K562 (cell line): ENCODE results near the gene ADAP1. TPM values are rescaled to one million over a fixed set of nuclear protein-coding genes. Genes with fewer than 3 reads are reported as not detected.
A peak's percentile ranks its signal among the peaks of the same experiment; 100 is the strongest.

ENCODE experiments used
- ATAC-seq: fragments of 200-7000 bp; cut with Tn5 transposase; 3 replicates; pipeline ENCODE4 v1.9.1; 2020; ENCODE audit warnings: moderate library complexity
- BruUV-seq: library from RNA; stranded (reverse); fragments of 400-500 nt; replicated peaks from 2 replicates; lab custom pipeline; 2021; lab: Mats Ljungman, UMichigan
- CTCF ChIA-PET: fragments of 300-600 bp; formaldehyde crosslinking; extraction: SDS; loops from one replicate; lab custom pipeline; 2021; ENCODE audit warnings: low intra/inter-chr PET ratio; lab: Yijun Ruan, JAX
- POLR2A ChIA-PET: fragments of 300-600, 350-650 bp; sonication (Branson Sonifier 250); formaldehyde crosslinking; extraction: SDS; loops from one replicate; lab custom pipeline; 2021; ENCODE audit warnings: antibody characterized with exemption, inconsistent platforms; lab: Yijun Ruan, JAX
- DNase-seq, 4 experiments: peaks; one replicate each; pipeline versions ENCODE4 v3.0.0 to v3.0.0-alpha.2; 2011 to 2018; ENCODE audit warnings: low spot score in 3 of 4, mixed read lengths in 3 of 4; ENCODE audit errors: extremely low read depth in 1 of 4
- FAIRE-seq: peaks from 2 replicates; lab custom pipeline; 2011; peaks lifted over from hg19 to GRCh38; lab: Jason Lieb, UNC
- H2AFZ ChIP-seq: 2 replicates; pipeline ENCODE4 v1.6.0; 2011; ENCODE audit warnings: low read depth, low read length, control low read depth, inconsistent platforms
- H3K27ac ChIP-seq: fragments of 200-600 bp; 3 replicates; pipeline ENCODE4 v1.8.0; 2011; ENCODE audit warnings: low read depth, mild to moderate bottlenecking, control low read depth, inconsistent platforms, low read length, moderate library complexity, mixed read lengths; ENCODE audit errors: extremely low read depth
- H3K27me3 ChIP-seq, 2 experiments: fragments of 300-600 bp in 1 of 2; 2 replicates in 1 of 2; 3 replicates in 1 of 2; pipeline versions ENCODE4 v1.6.0 to v1.8.0; 2011; ENCODE audit warnings: inconsistent platforms in 2 of 2, low read length in 2 of 2, mild to moderate bottlenecking in 1 of 2, mixed read lengths in 1 of 2, moderate library complexity in 1 of 2; ENCODE audit not compliant: control insufficient read depth in 2 of 2, insufficient read depth in 2 of 2
- H3K36me3 ChIP-seq: fragments of 300-600 bp; 3 replicates; pipeline ENCODE4 v1.8.0; 2011; ENCODE audit warnings: mild to moderate bottlenecking, low read length, inconsistent platforms; ENCODE audit not compliant: control insufficient read depth, insufficient read depth
- H3K4me1 ChIP-seq, 2 experiments: fragments of 200-600 bp in 1 of 2; replicated peaks in 1 of 2; 2 replicates in 1 of 2; 3 replicates in 1 of 2; pipeline versions ENCODE4 v1.5.1 to v1.8.0; 2011; ENCODE audit warnings: inconsistent platforms in 2 of 2, low read length in 2 of 2, mild to moderate bottlenecking in 1 of 2, mixed read lengths in 1 of 2, moderate library complexity in 1 of 2; ENCODE audit not compliant: control insufficient read depth in 2 of 2, insufficient read depth in 2 of 2
- H3K4me2 ChIP-seq: 2 replicates; pipeline ENCODE4 v1.6.1; 2011; ENCODE audit warnings: low read length, control low read depth, inconsistent platforms, mixed read lengths; ENCODE audit not compliant: insufficient read depth
- H3K4me3 ChIP-seq: fragments of 200-600 bp; sonication (generic), shearing (Covaris generic); 2 replicates; pipeline ENCODE4 v1.5.1; 2016; ENCODE audit warnings: control low read depth, inconsistent platforms
- H3K79me2 ChIP-seq: fragments of 200-600 bp; 3 replicates; pipeline ENCODE4 v1.8.0; 2011; ENCODE audit warnings: low read length, inconsistent platforms; ENCODE audit not compliant: control insufficient read depth, insufficient read depth
- H3K9ac ChIP-seq, 2 experiments: 2 replicates each; pipeline versions ENCODE4 v1.6.0 to v1.6.1; 2011; ENCODE audit warnings: low read depth in 2 of 2, low read length in 2 of 2, control low read depth in 1 of 2, inconsistent platforms in 1 of 2, mild to moderate bottlenecking in 1 of 2, mixed read lengths in 1 of 2; ENCODE audit not compliant: insufficient read depth in 1 of 2
- H3K9me1 ChIP-seq: one replicate; pipeline ENCODE4 v1.6.0; 2011; ENCODE audit warnings: inconsistent platforms, mild to moderate bottlenecking, low read length, moderate library complexity; ENCODE audit not compliant: control insufficient read depth, insufficient read depth
- H3K9me3 ChIP-seq: replicated peaks from 2 replicates; pipeline ENCODE4 v1.5.1; 2011; ENCODE audit warnings: low read depth, low read length, inconsistent platforms; ENCODE audit not compliant: control insufficient read depth, insufficient read depth
- H4K20me1 ChIP-seq: replicated peaks from 2 replicates; pipeline ENCODE4 v1.6.1; 2011; ENCODE audit warnings: low read length, inconsistent platforms, mixed read lengths; ENCODE audit not compliant: control insufficient read depth, insufficient read depth
- CEBPG ChIP-seq, 3 experiments: fragments of 200-800 bp in 1 of 3; sonication (Bioruptor generic) in 1 of 3; sonication (generic) in 1 of 3; formaldehyde crosslinking in 1 of 3; IDR thresholded peaks in 2 of 3; conservative IDR thresholded peaks in 1 of 3; 2 replicates each; pipeline versions ENCODE4 v1.6.1 to v1.8.0; 2016 to 2022; ENCODE audit warnings: missing compliant biosample characterization in 2 of 3, missing genetic modification characterization in 2 of 3, mild to moderate bottlenecking in 1 of 3, missing genetic modification reagents in 1 of 3
- CHD2 ChIP-seq: IDR thresholded peaks from 2 replicates; pipeline ENCODE4 v1.6.1; 2011; ENCODE audit warnings: low read depth, low read length
- DEAF1 ChIP-seq: fragments of 450-650 bp; formaldehyde crosslinking; IDR thresholded peaks from 2 replicates; pipeline ENCODE4 v1.4.0; 2020; ENCODE audit warnings: mild to moderate bottlenecking, moderate library complexity
- ID3 ChIP-seq, 2 experiments: fragments of 250-450 bp in 1 of 2; fragments of 450-650 bp in 1 of 2; sonication (Bioruptor Pico) in 1 of 2; IDR thresholded peaks; 2 replicates each; pipeline versions ENCODE4 v1.6.1 to v1.8.0; 2016 to 2021; ENCODE audit warnings: mild to moderate bottlenecking in 2 of 2, moderate library complexity in 2 of 2, missing compliant biosample characterization in 1 of 2, missing genetic modification characterization in 1 of 2
- MYC ChIP-seq, 2 experiments: fragments of 250-450 bp in 1 of 2; sonication (Bioruptor Pico) in 1 of 2; IDR thresholded peaks; 2 replicates each; pipeline versions ENCODE4 v1.5.1 to v1.6.1; 2012 to 2021; ENCODE audit warnings: low read depth in 2 of 2, borderline replicate concordance in 1 of 2, improper control_type of control experiment in 1 of 2, low read length in 1 of 2, mild to moderate bottlenecking in 1 of 2, moderate library complexity in 1 of 2
- NFE2L1 ChIP-seq: fragments of 450-650 bp; IDR thresholded peaks from 2 replicates; pipeline ENCODE4 v1.6.1; 2016; ENCODE audit warnings: missing genetic modification characterization, low read depth, mild to moderate bottlenecking, missing compliant biosample characterization, moderate library complexity, borderline replicate concordance
- POLR2G ChIP-seq: fragments of 200-400 bp; formaldehyde crosslinking; IDR thresholded peaks from 2 replicates; pipeline ENCODE4 v1.6.1; 2017; ENCODE audit warnings: low read depth, mild to moderate bottlenecking, antibody characterized with exemption, low read length, moderate library complexity
- RBFOX2 ChIP-seq: fragments of 200-400 bp; formaldehyde crosslinking; IDR thresholded peaks from 2 replicates; pipeline ENCODE4 v1.6.1; 2017; ENCODE audit warnings: low read depth, mild to moderate bottlenecking, low read length, moderate library complexity
- ZBTB7A ChIP-seq: IDR thresholded peaks from 2 replicates; pipeline ENCODE4 v1.6.1; 2011; ENCODE audit warnings: low read depth, mild to moderate bottlenecking, low read length, moderate library complexity, borderline replicate concordance; ENCODE audit not compliant: control insufficient read depth
- ZNF197 ChIP-seq: fragments of 200-800 bp; sonication (Bioruptor generic); IDR thresholded peaks from 2 replicates; pipeline ENCODE4 v1.6.1; 2016; ENCODE audit warnings: low read depth, missing genetic modification characterization, missing compliant biosample characterization
- ZNF507 ChIP-seq: conservative IDR thresholded peaks from 2 replicates; pipeline ENCODE4 v1.6.1; 2017; ENCODE audit warnings: missing genetic modification characterization, missing compliant biosample characterization
- WGBS: fragments of 100-300 bp; shearing (Covaris generic); methylation state at CpG from one replicate; pipeline ENCODE4 v1.1.6; 2016; ENCODE audit warnings: low coverage, mixed read lengths; ENCODE audit not compliant: insufficient coverage; ENCODE audit errors: missing lambda C conversion rate; 5-methylcytosine and 5-hydroxymethylcytosine counted together
- in situ Hi-C: fragments of 300-500 bp; cut with MboI; formaldehyde crosslinking; loops from 4 replicates; pipeline ENCODE4 v1.15.0; 2018; ENCODE audit warnings: inconsistent platforms, mixed read lengths
- intact Hi-C: fragments of 100-400 bp; cut with micrococcal nuclease; formaldehyde crosslinking; loops from 2 replicates; pipeline ENCODE4 v1.14.2; 2022
- polyA plus RNA-seq, 8 experiments: library from polyadenylated mRNA; depleted of rRNA in 4 of 8; stranded (reverse) in 5 of 8; unstranded in 3 of 8; fragments of >200 nt; fragmentation: Nextera tagmentation in 2 of 8; fragmentation: Illumina TruSeq in 1 of 8; extraction: Ambion mirVana in 2 of 8; extraction: Trizol in 1 of 8; gene quantifications; 2 replicates each; pipeline versions ENCODE4 v1.2.1 to v1.2.3, GENCODE V29; 2011 to 2014; ENCODE audit warnings: inconsistent platforms in 1 of 8, missing spikeins in 1 of 8
- total RNA-seq, 7 experiments: library from RNA; depleted of rRNA in 6 of 7; stranded (reverse); fragments of >200 nt in 6 of 7; fragmentation: Illumina TruSeq in 2 of 7; extraction: Trizol in 2 of 7; gene quantifications; 2 replicates each; pipeline versions ENCODE4 v1.2.1 to v1.2.3, GENCODE V29; 2011 to 2021; ENCODE audit warnings: low replicate concordance in 1 of 7

Gene ADAP1
- total and polyA plus RNA-seq, 9 of the 15 experiments (the other 6 are each of a cell fraction or from before 2014, with no cell fraction given), result 0.27 to 1.4 (median 0.52) TPM; not detected in 3

- POLR2A ChIA-PET, result interaction anchor here (1.1 kb wide), 1 partner anchor 13 kb away, joined by 3 read pairs; no protein-coding TSS in a partner anchor
- peaks cover 0 to 47% of the 10 kb centered on the region in 2 experiments; a peak in 2 of 5 replicates for H3K4me1 ChIP-seq
- no peaks in the 10 kb centered on the region for H3K9me3 ChIP-seq
- peaks cover 75% of the 10 kb centered on the region; the same call in 2 of the 3 replicates for H3K36me3 ChIP-seq
- no peak overlapping the region for H3K4me3 ChIP-seq
- no peak overlapping the region for H3K4me2 ChIP-seq
- peaks cover 30% of the 10 kb centered on the region for H4K20me1 ChIP-seq
- WGBS, result 96% methylated on average over 35 of the region's 40 CpGs
- intact Hi-C loops, result no loop called here
- no peak for TF ChIP-seq ZNF507
- no peak for TF ChIP-seq DEAF1 (CRISPR knock-in tag)
- no peak for TF ChIP-seq CHD2
- peak; percentile 21; the same call in 1 of the 2 replicates for TF ChIP-seq RBFOX2
- no peak for TF ChIP-seq NFE2L1 (tag)
- no peak for TF ChIP-seq ZBTB7A
- peak; percentile 24; the same call in 1 of the 2 replicates for TF ChIP-seq POLR2G
- TF ChIP-seq ID3 (CRISPR knock-in tag; IDR thresholded peaks at IDR 0.05), result no peak
- TF ChIP-seq ID3 (tag; IDR thresholded peaks at IDR 0.05), result no peak
- no peak for TF ChIP-seq CEBPG (CRISPR knock-in tag; IDR thresholded peaks at IDR 0.05)
- no peak for TF ChIP-seq CEBPG (tag; conservative IDR thresholded peaks at IDR 0.05 in 1 of 2, IDR thresholded peaks at IDR 0.05 in 1 of 2)
- no peak for TF ChIP-seq MYC (IDR thresholded peaks at IDR 0.05; ENCODE audit: low read depth, low read length)
- TF ChIP-seq MYC (CRISPR knock-in tag; IDR thresholded peaks at IDR 0.05; ENCODE audit: borderline replicate concordance, low read depth), result no peak
- no peak for TF ChIP-seq ZNF197 (CRISPR knock-in tag)
- H3K9ac ChIP-seq, result no peak overlapping the region
- in situ Hi-C loops, result no loop called here
- FAIRE-seq (no peak), ATAC-seq (no peak), DNase-seq (no peak)
- CTCF ChIA-PET, result no interaction called here
- no peak overlapping the region for H2AFZ ChIP-seq
- H3K79me2 ChIP-seq, result peaks cover 76% of the 10 kb centered on the region
- H3K27ac ChIP-seq, result no peak overlapping the region
- H3K9me1 ChIP-seq, result peaks cover 3% of the 10 kb centered on the region
- no peaks in the 10 kb centered on the region; a peak in 1 of 5 replicates for H3K27me3 ChIP-seq
- BruUV-seq, result no TSS peak
Observed at GRCh38 chr7:886626-887487, 67.6 kb downstream of the ADAP1 start.
